Endothelial cell of umbilical vein (primary cell): ENCODE data around the gene SLC35F3. TPM values are rescaled to one million over a fixed set of nuclear protein-coding genes. Genes with fewer than 3 reads are reported as not detected.
"Not testable (repeated sequence)": the region's sequence is repeated elsewhere in the genome, so short reads cannot be mapped to it uniquely, and the experiment has no call there.

Experiments
- BruUV-seq: library from RNA; stranded (reverse); fragments of 400-500 nt; replicated peaks from 2 replicates; lab custom pipeline; 2021; lab: Mats Ljungman, UMichigan
- CTCF ChIA-PET: fragments of 300-600, 350-600 bp; sonication (Branson Sonifier 250); formaldehyde crosslinking; loops from one replicate; lab custom pipeline; 2021; ENCODE audit warnings: antibody characterized with exemption, inconsistent platforms; lab: Charles Lee
- POLR2A ChIA-PET: fragments of 300-600, 350-600 bp; sonication (Branson Sonifier 250); formaldehyde crosslinking; loops from one replicate; lab custom pipeline; 2021; ENCODE audit warnings: antibody characterized with exemption, inconsistent platforms; lab: Charles Lee
- DNase-seq: peaks from one replicate; pipeline ENCODE4 v3.0.0-alpha.2; 2011; ENCODE audit warnings: low read depth, low spot score
- FAIRE-seq: peaks from 2 replicates; lab custom pipeline; 2011; peaks lifted over from hg19 to GRCh38; lab: Jason Lieb, UNC
- H2AFZ ChIP-seq: 2 replicates; pipeline ENCODE4 v1.6.0; 2012; ENCODE audit warnings: low read depth, low read length, control low read depth, inconsistent platforms
- H3K27ac ChIP-seq: 2 replicates; pipeline ENCODE4 v1.5.1; 2011; ENCODE audit warnings: low read depth, mild to moderate bottlenecking, control low read depth, low read length, moderate library complexity; ENCODE audit not compliant: insufficient read depth
- H3K27me3 ChIP-seq, 2 experiments: 2 replicates each; pipeline versions ENCODE4 v1.6.0 to v1.6.1; 2011; ENCODE audit warnings: low read length in 2 of 2, mixed read lengths in 1 of 2; ENCODE audit not compliant: control insufficient read depth in 2 of 2, insufficient read depth in 2 of 2
- H3K36me3 ChIP-seq, 2 experiments: 2 replicates in 1 of 2; 3 replicates in 1 of 2; pipeline ENCODE4 v1.5.1; 2011; ENCODE audit warnings: low read length in 2 of 2, mild to moderate bottlenecking in 1 of 2, moderate library complexity in 1 of 2; ENCODE audit not compliant: control insufficient read depth in 2 of 2, insufficient read depth in 2 of 2; ENCODE audit errors: extremely low read depth in 1 of 2
- H3K4me1 ChIP-seq: 3 replicates; pipeline ENCODE4 v1.5.1; 2011; ENCODE audit warnings: mild to moderate bottlenecking, low read length; ENCODE audit not compliant: control insufficient read depth, insufficient read depth; ENCODE audit errors: extremely low read depth
- H3K4me2 ChIP-seq: 2 replicates; pipeline ENCODE4 v1.6.1; 2011; ENCODE audit warnings: low read length, control low read depth, mixed read lengths; ENCODE audit not compliant: insufficient read depth
- H3K4me3 ChIP-seq, 3 experiments: fragments of 200-600 bp in 1 of 3; sonication (generic), shearing (Covaris generic) in 1 of 3; replicated peaks in 1 of 3; 2 replicates each; pipeline ENCODE4 v1.5.1; 2011 to 2016; ENCODE audit warnings: control low read depth in 3 of 3, low read length in 3 of 3, mild to moderate bottlenecking in 2 of 3, inconsistent platforms in 1 of 3, low read depth in 1 of 3, moderate library complexity in 1 of 3; ENCODE audit not compliant: insufficient read depth in 1 of 3
- H3K79me2 ChIP-seq: 2 replicates; pipeline ENCODE4 v1.6.0; 2012; ENCODE audit warnings: low read length, inconsistent platforms; ENCODE audit not compliant: control insufficient read depth, insufficient read depth
- H3K9ac ChIP-seq: replicated peaks from 2 replicates; pipeline ENCODE3; 2011; ENCODE audit warnings: low read length, control low read depth; ENCODE audit not compliant: insufficient read depth; ENCODE audit errors: extremely low read depth
- H3K9me1 ChIP-seq: replicated peaks from 3 replicates; pipeline ENCODE4 v1.6.0; 2011; ENCODE audit warnings: mild to moderate bottlenecking, low read length; ENCODE audit not compliant: control insufficient read depth, insufficient read depth; ENCODE audit errors: extremely low read depth
- H3K9me3 ChIP-seq: replicated peaks from 2 replicates; pipeline ENCODE4 v1.5.1; 2012; ENCODE audit warnings: low read length, inconsistent platforms; ENCODE audit not compliant: control insufficient read depth, insufficient read depth
- H4K20me1 ChIP-seq: replicated peaks from 2 replicates; pipeline ENCODE3; 2011; ENCODE audit warnings: mild to moderate bottlenecking, low read length; ENCODE audit not compliant: control insufficient read depth, insufficient read depth; ENCODE audit errors: extremely low read depth
- CTCF ChIP-seq, 2 donors: IDR thresholded peaks; 1 replicate in 1 of 2; 2 replicates in 1 of 2; pipeline ENCODE4 v1.5.1; 2011; ENCODE audit warnings: low read length in 2 of 2, mild to moderate bottlenecking in 2 of 2, moderate library complexity in 2 of 2, control low read depth in 1 of 2, inconsistent platforms in 1 of 2, low read depth in 1 of 2; ENCODE audit not compliant: insufficient read depth in 1 of 2; ENCODE audit errors: extremely low read depth in 1 of 2
- EZH2 ChIP-seq: IDR thresholded peaks from 2 replicates; pipeline ENCODE4 v1.6.1; 2012; ENCODE audit warnings: borderline replicate concordance, low read depth, mild to moderate bottlenecking, moderate library complexity, low read length, inconsistent platforms; ENCODE audit not compliant: severe bottlenecking
- FOS ChIP-seq: IDR thresholded peaks from 2 replicates; pipeline ENCODE4 v1.6.1; 2011; ENCODE audit warnings: mild to moderate bottlenecking, low read length, moderate library complexity, borderline replicate concordance; ENCODE audit not compliant: insufficient read depth
- GATA2 ChIP-seq: IDR thresholded peaks from 2 replicates; pipeline ENCODE4 v1.7.0; 2011; ENCODE audit warnings: low read depth, mild to moderate bottlenecking, moderate library complexity, mixed read lengths, low read length; ENCODE audit not compliant: insufficient read length, insufficient read depth
- JUN ChIP-seq: IDR thresholded peaks from 2 replicates; pipeline ENCODE4 v1.6.1; 2011; ENCODE audit warnings: borderline replicate concordance, low read depth; ENCODE audit not compliant: insufficient read length, insufficient read depth
- MAX ChIP-seq: IDR thresholded peaks from 2 replicates; pipeline ENCODE4 v1.6.1; 2011; ENCODE audit not compliant: insufficient read depth, insufficient read length
- MYC ChIP-seq: IDR thresholded peaks from one replicate; pipeline ENCODE4 v1.6.1; 2011; ENCODE audit warnings: mild to moderate bottlenecking, low read depth, low read length
- POLR2A ChIP-seq: IDR thresholded peaks from 2 replicates; pipeline ENCODE4 v1.6.1; 2012; ENCODE audit warnings: low read depth, mild to moderate bottlenecking, control low read depth, low read length
- POLR2AphosphoS5 ChIP-seq: IDR thresholded peaks from 2 replicates; pipeline ENCODE4 v1.6.1; 2012; ENCODE audit warnings: low read depth, mild to moderate bottlenecking, control low read depth, low read length, moderate library complexity; ENCODE audit not compliant: insufficient read depth
- dilution Hi-C: fragments of 300-500 bp; cut with MboI; formaldehyde crosslinking; loops from one replicate; pipeline ENCODE4 v1.15.0; 2019; ENCODE audit warnings: low sequenced_read_pairs; ENCODE audit not compliant: extremely low pct_ligation_motif_present
- intact Hi-C: fragments of 100-400 bp; cut with micrococcal nuclease; formaldehyde crosslinking; loops from one replicate; pipeline ENCODE4 v1.10.0; 2022
- polyA plus RNA-seq, 4 experiments: library from polyadenylated mRNA; depleted of rRNA in 3 of 4; stranded (reverse) in 3 of 4; unstranded in 1 of 4; fragments of >200 nt; gene quantifications; 2 replicates each; pipeline versions ENCODE4 v1.2.1 to v1.2.3, GENCODE V29; 2011 to 2012; ENCODE audit warnings: missing spikeins in 1 of 4
- total RNA-seq: library from RNA; stranded (reverse); gene quantifications from 2 replicates; pipeline ENCODE4 v1.2.3, GENCODE V29; 2021

The SLC35F3 gene
- total and polyA plus RNA-seq, 2 donors (not counting 3 experiments of a cell fraction or from before 2014, with no cell fraction given), result not detected

- Histone ChIP-seq H3K9me3 (no peaks in the 10 kb centered on the region), H2AFZ (no peak overlapping the region), H3K4me1 (no peaks in the 10 kb centered on the region), H3K79me2 (no peaks in the 10 kb centered on the region), H3K27me3 (peaks cover 6 to 9% of the 10 kb centered on the region in 2 experiments), H3K9me1 (no peaks in the 10 kb centered on the region), H3K4me2 (no peak overlapping the region), H4K20me1 (no peaks in the 10 kb centered on the region), H3K27ac (no peak overlapping the region), H3K9ac (no peak overlapping the region), H3K36me3 (no peaks in the 10 kb centered on the region), H3K4me3 (no peak overlapping the region)
- ChIA-PET CTCF (no interaction called here), POLR2A (no interaction called here)
- no TSS peak for BruUV-seq
- DNase-seq (no peak), FAIRE-seq (no peak)
- dilution Hi-C loops, result no loop called here
- intact Hi-C loops, result no loop called here
- TF ChIP-seq CTCF (IDR thresholded peaks at IDR 0.05; ENCODE audit: extremely low read depth in 1 of 2, insufficient read depth in 1 of 2, low read depth in 1 of 2, low read length in 2 of 2), result no peak
- TF ChIP-seq MAX, result no peak
- TF ChIP-seq MYC, result no peak
- no peak for TF ChIP-seq POLR2AphosphoS5
- TF ChIP-seq EZH2, result no peak
- no peak for TF ChIP-seq POLR2A
- no peak for TF ChIP-seq FOS
- no peak for TF ChIP-seq JUN
- no peak for TF ChIP-seq GATA2
Measured at GRCh38 chr1:234208791-234209190, 304.3 kb downstream of the SLC35F3 start.

- BruUV-seq, H3K9me1 ChIP-seq, FAIRE-seq, H3K79me2 ChIP-seq, H3K9me3 ChIP-seq, DNase-seq, POLR2A ChIA-PET, intact Hi-C loops, H2AFZ ChIP-seq, CTCF ChIA-PET, H3K27ac ChIP-seq, H3K9ac ChIP-seq, H3K4me1 ChIP-seq, H3K4me3 ChIP-seq, H4K20me1 ChIP-seq, H3K36me3 ChIP-seq, dilution Hi-C loops, H3K4me2 ChIP-seq: not testable (repeated sequence)
- H3K27me3 ChIP-seq, result peaks cover 14 to 23% of the 10 kb centered on the region in 2 experiments
Measured at GRCh38 chr1:234210429-234210828, 306.0 kb downstream of the SLC35F3 start.

GRCh38 chr1:234211855-234212254 lies 307.4 kb downstream of the SLC35F3 start:
- H3K9me1 ChIP-seq, H3K9ac ChIP-seq, POLR2A ChIA-PET, H3K4me1 ChIP-seq, DNase-seq, FAIRE-seq, H2AFZ ChIP-seq, H3K4me3 ChIP-seq, H3K4me2 ChIP-seq, intact Hi-C loops, H3K79me2 ChIP-seq, H4K20me1 ChIP-seq, BruUV-seq, dilution Hi-C loops, H3K27ac ChIP-seq, CTCF ChIA-PET, H3K36me3 ChIP-seq, H3K9me3 ChIP-seq: not testable (repeated sequence)
- peaks cover 19 to 26% of the 10 kb centered on the region in 2 experiments for H3K27me3 ChIP-seq
